Body of pancreas (tissue), 4 donors: ENCODE measurements around the gene RAB3GAP1.

Source experiments
- CTCF ChIP-seq, 7 experiments: fragments of 450-650 bp in 4 of 7; fragments of 200-600 bp in 3 of 7; sonication (generic) in 3 of 7; IDR thresholded peaks; one replicate each; pipeline ENCODE4 v1.5.1; 2016 to 2019; ENCODE audit warnings: antibody characterized with exemption in 7 of 7
- POLR2A ChIP-seq, 3 donors: fragments of 450-650 bp; IDR thresholded peaks; one replicate each; pipeline ENCODE4 v1.6.1; 2016; ENCODE audit warnings: antibody characterized with exemption in 3 of 3, mild to moderate bottlenecking in 2 of 3

- TF ChIP-seq CTCF (IDR thresholded peaks at IDR 0.05) (no peak), POLR2A (IDR thresholded peaks at IDR 0.05) (no peak)
These were observed 131.7 kb downstream of the RAB3GAP1 start for GRCh38 chr2:135183822-135184221.
